Cardiac fibroblast (primary cell): ENCODE results near the gene PTPN18.

ENCODE experiments used
- DNase-seq, 2 donors: peaks; one replicate each; pipeline versions ENCODE4 v3.0.0 to v3.0.0-alpha.2; 2010; ENCODE audit warnings: low read depth in 2 of 2
- H3K4me3 ChIP-seq, 2 donors: replicated peaks in 1 of 2; 1 replicate in 1 of 2; 2 replicates in 1 of 2; pipeline ENCODE4 v1.5.1; 2011; ENCODE audit warnings: low read depth in 2 of 2, low read length in 2 of 2, mild to moderate bottlenecking in 2 of 2, moderate library complexity in 1 of 2
- CTCF ChIP-seq: IDR thresholded peaks from one replicate; pipeline ENCODE4 v1.5.1; 2011; ENCODE audit warnings: low read depth, mild to moderate bottlenecking, low read length, inconsistent platforms

The PTPN18 gene

GRCh38 chr2:130355578-130356431, at the start of gene PTPN18:
Gene PTPN18 (plus strand): TSS chr2:130356056. CDS start chr2:130356108, 52 bp downstream.
- DNase-seq, result peak; percentile 85 to 94
- TF ChIP-seq CTCF, result no peak
- peak within 1 kb of the TSS; percentile 60 to 71 for H3K4me3 ChIP-seq

GRCh38 chr2:130307850-130308249, 48.0 kb upstream of the PTPN18 start:
- no peak overlapping the region for H3K4me3 ChIP-seq
- TF ChIP-seq CTCF, result no peak
- DNase-seq, result no peak

- no peak for TF ChIP-seq CTCF
- no peak for DNase-seq
- no peak overlapping the region for H3K4me3 ChIP-seq
Measured at GRCh38 chr2:130310881-130311280, 45.0 kb upstream of the PTPN18 start.

- no peak overlapping the region for H3K4me3 ChIP-seq
- TF ChIP-seq CTCF, result no peak
Measured at GRCh38 chr2:130313812-130314334, 42.0 kb upstream of the PTPN18 start.

GRCh38 chr2:130314377-130314776, 41.5 kb upstream of the PTPN18 start:
- DNase-seq, result no peak
- no peak for TF ChIP-seq CTCF

More at GRCh38 chr2:130313812-130314334, 42.0 kb upstream of the PTPN18 start:
- no peak for DNase-seq

GRCh38 chr2:130316596-130316995, 39.3 kb upstream of the PTPN18 start:
- DNase-seq, result no peak
- no peak for TF ChIP-seq CTCF
- H3K4me3 ChIP-seq, result no peak overlapping the region

More at GRCh38 chr2:130314377-130314776, 41.5 kb upstream of the PTPN18 start:
- no peak overlapping the region for H3K4me3 ChIP-seq
